Parathyroid adenoma (tissue), 2 donors: ENCODE results near the gene EPHB1.

ENCODE experiments used
- H2AFZ ChIP-seq: fragments of 300-600 bp; sonication (generic); one replicate; pipeline ENCODE4 v1.7.0; 2017; ENCODE audit warnings: antibody characterized with exemption, mild to moderate bottlenecking
- H3K27ac ChIP-seq: fragments of 300-600 bp; sonication (generic); one replicate; pipeline ENCODE4 v1.7.0; 2017
- H3K27me3 ChIP-seq: fragments of 300-600 bp; sonication (generic); one replicate; pipeline ENCODE4 v1.7.0; 2017; ENCODE audit warnings: low read length; ENCODE audit not compliant: control insufficient read depth, insufficient read depth
- H3K36me3 ChIP-seq: fragments of 300-600 bp; sonication (generic); one replicate; pipeline ENCODE4 v1.7.0; 2017; ENCODE audit warnings: low read length; ENCODE audit not compliant: control insufficient read depth, insufficient read depth
- H3K4me1 ChIP-seq: fragments of 300-600 bp; sonication (generic); one replicate; pipeline ENCODE4 v1.7.0; 2017; ENCODE audit warnings: control low read depth
- H3K4me2 ChIP-seq: fragments of 300-600 bp; sonication (generic); one replicate; pipeline ENCODE4 v1.7.0; 2017; ENCODE audit warnings: low read length
- H3K4me3 ChIP-seq: fragments of 300-600 bp; sonication (generic); one replicate; pipeline ENCODE4 v1.7.0; 2017; ENCODE audit warnings: low read depth, low read length
- H3K79me2 ChIP-seq: fragments of 300-600 bp; sonication (generic); one replicate; pipeline ENCODE4 v1.7.0; 2017; ENCODE audit warnings: control low read depth
- H3K9ac ChIP-seq: fragments of 300-600 bp; sonication (generic); one replicate; pipeline ENCODE4 v1.7.0; 2017; ENCODE audit warnings: mild to moderate bottlenecking
- H3K9me3 ChIP-seq: fragments of 300-600 bp; sonication (generic); one replicate; pipeline ENCODE4 v1.7.0; 2017; ENCODE audit warnings: low read length; ENCODE audit not compliant: control insufficient read depth
- TF ChIP-seq, protein P1 (sequence below): fragments of 300-600 bp; sonication (generic); IDR thresholded peaks from one replicate; pipeline ENCODE4 v1.7.0; 2017; ENCODE audit warnings: antibody characterized with exemption, mild to moderate bottlenecking
- donor health status: primary hyperparathyroidism.

Gene EPHB1

DNA sequence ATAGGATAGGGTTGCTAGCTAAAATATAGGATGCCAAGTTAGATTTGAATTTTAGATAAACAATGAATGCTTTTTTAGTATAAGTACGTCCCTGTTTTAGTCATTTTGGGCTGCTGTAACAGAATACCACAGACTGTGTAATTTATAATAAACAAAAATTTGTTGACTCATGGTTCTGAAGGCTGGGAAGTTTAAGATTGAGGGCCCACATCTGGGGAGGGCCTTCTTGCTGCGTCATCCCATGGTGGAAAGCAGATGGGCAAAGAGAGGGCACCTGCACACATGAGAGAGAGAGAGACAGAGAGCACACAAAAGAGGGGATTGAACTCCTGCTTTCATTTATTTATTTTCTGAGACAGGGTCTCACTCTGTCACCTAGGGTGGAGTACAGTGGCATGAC lies 246.5 kb downstream of the EPHB1 start:
- Histone ChIP-seq H2AFZ (peak overlapping the region; percentile 17), H3K9ac (no peak overlapping the region), H3K4me1 (peaks cover 4% of the 10 kb centered on the region), H3K79me2 (no peaks in the 10 kb centered on the region), H3K4me3 (no peak overlapping the region), H3K27me3 (no peaks in the 10 kb centered on the region), H3K9me3 (no peaks in the 10 kb centered on the region), H3K36me3 (no peaks in the 10 kb centered on the region), H3K4me2 (no peak overlapping the region), H3K27ac (no peak overlapping the region)
- TF ChIP-seq, protein P1, sequence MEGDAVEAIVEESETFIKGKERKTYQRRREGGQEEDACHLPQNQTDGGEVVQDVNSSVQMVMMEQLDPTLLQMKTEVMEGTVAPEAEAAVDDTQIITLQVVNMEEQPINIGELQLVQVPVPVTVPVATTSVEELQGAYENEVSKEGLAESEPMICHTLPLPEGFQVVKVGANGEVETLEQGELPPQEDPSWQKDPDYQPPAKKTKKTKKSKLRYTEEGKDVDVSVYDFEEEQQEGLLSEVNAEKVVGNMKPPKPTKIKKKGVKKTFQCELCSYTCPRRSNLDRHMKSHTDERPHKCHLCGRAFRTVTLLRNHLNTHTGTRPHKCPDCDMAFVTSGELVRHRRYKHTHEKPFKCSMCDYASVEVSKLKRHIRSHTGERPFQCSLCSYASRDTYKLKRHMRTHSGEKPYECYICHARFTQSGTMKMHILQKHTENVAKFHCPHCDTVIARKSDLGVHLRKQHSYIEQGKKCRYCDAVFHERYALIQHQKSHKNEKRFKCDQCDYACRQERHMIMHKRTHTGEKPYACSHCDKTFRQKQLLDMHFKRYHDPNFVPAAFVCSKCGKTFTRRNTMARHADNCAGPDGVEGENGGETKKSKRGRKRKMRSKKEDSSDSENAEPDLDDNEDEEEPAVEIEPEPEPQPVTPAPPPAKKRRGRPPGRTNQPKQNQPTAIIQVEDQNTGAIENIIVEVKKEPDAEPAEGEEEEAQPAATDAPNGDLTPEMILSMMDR = no peak

DNA sequence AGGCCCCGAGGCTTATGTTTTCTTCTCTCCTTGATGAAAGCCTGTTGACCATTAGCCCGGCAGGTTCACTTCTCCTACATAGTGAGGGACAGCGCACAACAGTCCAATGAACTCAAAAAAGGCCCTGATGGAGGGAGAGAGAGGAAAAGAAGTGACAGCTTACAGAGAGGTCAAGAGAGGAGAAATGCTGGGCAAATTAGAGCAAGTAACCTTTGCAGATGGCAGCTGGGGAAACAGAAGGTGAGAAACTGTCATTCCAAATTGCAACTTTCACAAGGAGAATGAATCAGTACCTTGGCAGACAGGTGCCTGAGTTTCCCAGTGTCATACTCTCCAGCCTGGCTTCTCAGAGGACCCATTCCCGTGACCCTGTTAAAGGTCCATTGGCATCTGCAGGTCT lies 252.0 kb downstream of the EPHB1 start:
- Histone ChIP-seq H3K4me1 (no peaks in the 10 kb centered on the region), H3K9me3 (no peaks in the 10 kb centered on the region), H3K36me3 (no peaks in the 10 kb centered on the region), H3K27ac (no peak overlapping the region), H2AFZ (no peak overlapping the region), H3K9ac (no peak overlapping the region), H3K79me2 (no peaks in the 10 kb centered on the region), H3K4me2 (no peak overlapping the region), H3K27me3 (no peaks in the 10 kb centered on the region), H3K4me3 (no peak overlapping the region)
- TF ChIP-seq, protein P1 = no peak

DNA sequence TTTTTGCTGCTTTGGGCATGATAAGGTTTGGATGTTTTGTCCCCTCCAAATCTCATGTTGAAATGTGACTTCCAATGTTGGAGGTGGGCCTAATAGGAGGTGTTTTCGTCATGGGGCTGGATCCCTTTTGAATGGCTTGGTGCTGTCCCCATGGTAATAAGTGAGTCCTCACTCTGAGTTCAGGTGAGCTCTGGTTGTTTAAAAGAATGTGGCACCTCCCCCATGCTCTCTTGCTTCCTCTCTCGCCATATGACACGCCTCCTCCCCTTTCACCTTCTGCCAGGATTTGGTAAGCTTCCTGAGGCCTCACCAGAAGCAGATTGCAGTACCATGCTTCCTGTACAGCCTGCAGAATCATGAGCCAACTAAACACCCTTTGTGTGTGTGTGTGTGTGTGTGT lies 255.5 kb downstream of the EPHB1 start:
- Histone ChIP-seq H3K9ac (no peak overlapping the region), H3K4me2 (no peak overlapping the region), H3K36me3 (no peaks in the 10 kb centered on the region), H3K79me2 (no peaks in the 10 kb centered on the region), H3K9me3 (no peaks in the 10 kb centered on the region), H2AFZ (no peak overlapping the region), H3K27me3 (no peaks in the 10 kb centered on the region), H3K4me1 (no peaks in the 10 kb centered on the region), H3K27ac (no peak overlapping the region), H3K4me3 (no peak overlapping the region)
- TF ChIP-seq, protein P1 = no peak

DNA sequence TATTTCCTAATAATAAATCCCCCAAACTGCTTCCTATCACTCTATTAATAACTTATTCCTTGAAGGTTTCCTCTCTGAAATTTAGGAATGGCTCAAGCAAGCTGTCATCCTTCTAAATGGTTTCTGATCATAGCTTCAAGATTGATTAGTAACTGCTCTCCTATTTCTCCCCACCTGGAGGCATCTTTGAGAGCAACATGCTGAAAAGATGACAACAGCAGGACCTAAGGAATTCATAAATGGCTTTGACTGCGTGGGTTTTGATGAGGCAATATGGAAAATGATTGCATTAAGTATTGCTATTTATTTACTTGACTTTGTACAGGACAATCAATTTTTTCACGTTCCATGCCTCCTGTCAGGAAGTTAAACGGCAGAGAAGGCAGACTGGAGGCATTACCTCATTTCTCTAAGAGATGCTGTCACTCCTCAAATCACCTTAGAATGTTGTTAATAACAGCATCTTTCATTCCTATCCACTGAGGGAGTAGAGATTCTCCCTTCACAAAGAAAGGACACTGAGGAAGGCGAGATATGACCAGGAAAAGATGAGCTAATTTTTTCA lies 256.4 kb downstream of the EPHB1 start:
- H3K4me3 ChIP-seq = no peak overlapping the region
- H3K9ac ChIP-seq = no peak overlapping the region
- no peak overlapping the region for H2AFZ ChIP-seq
- no peaks in the 10 kb centered on the region for H3K4me1 ChIP-seq
- no peaks in the 10 kb centered on the region for H3K9me3 ChIP-seq
- no peak overlapping the region for H3K4me2 ChIP-seq
- H3K36me3 ChIP-seq = no peaks in the 10 kb centered on the region
- no peaks in the 10 kb centered on the region for H3K27me3 ChIP-seq
- no peaks in the 10 kb centered on the region for H3K79me2 ChIP-seq
- no peak overlapping the region for H3K27ac ChIP-seq
- TF ChIP-seq, protein P1 = no peak

DNA sequence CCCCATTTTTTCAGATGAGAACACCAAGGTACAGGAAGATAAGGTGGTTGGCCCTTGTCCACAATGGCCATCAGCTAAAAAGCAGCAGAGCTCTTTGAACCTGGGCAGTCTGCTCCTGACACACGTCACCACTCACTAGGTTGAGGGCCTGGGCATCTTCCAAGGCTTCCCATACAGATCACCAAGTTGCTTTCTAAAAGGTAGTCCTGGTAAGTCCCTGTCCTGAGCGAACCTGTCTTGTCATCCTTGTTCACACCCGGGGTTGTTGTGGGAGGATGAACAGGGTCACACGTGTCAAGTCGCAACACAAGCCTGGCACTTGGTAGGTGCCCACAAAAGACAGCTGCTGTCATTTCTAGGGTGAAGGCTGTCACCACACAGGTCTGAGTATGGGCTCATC lies 260.4 kb downstream of the EPHB1 start:
- Histone ChIP-seq H2AFZ (no peak overlapping the region), H3K36me3 (no peaks in the 10 kb centered on the region), H3K4me2 (no peak overlapping the region), H3K79me2 (no peaks in the 10 kb centered on the region), H3K27me3 (no peaks in the 10 kb centered on the region), H3K9me3 (no peaks in the 10 kb centered on the region), H3K9ac (no peak overlapping the region), H3K4me3 (no peak overlapping the region), H3K4me1 (peaks cover 8% of the 10 kb centered on the region), H3K27ac (no peak overlapping the region)
- TF ChIP-seq, protein P1 = no peak
